Measurements from ENCODE around the gene KLHL35. TPM values are rescaled to one million over a fixed set of nuclear protein-coding genes. Genes with fewer than 3 reads are reported as not detected.

The KLHL35 gene
- total and polyA plus RNA-seq, 5 donors from 2014 or later: 0.31 to 0.78 (median 0.48) TPM; not detected in 1

DNA sequence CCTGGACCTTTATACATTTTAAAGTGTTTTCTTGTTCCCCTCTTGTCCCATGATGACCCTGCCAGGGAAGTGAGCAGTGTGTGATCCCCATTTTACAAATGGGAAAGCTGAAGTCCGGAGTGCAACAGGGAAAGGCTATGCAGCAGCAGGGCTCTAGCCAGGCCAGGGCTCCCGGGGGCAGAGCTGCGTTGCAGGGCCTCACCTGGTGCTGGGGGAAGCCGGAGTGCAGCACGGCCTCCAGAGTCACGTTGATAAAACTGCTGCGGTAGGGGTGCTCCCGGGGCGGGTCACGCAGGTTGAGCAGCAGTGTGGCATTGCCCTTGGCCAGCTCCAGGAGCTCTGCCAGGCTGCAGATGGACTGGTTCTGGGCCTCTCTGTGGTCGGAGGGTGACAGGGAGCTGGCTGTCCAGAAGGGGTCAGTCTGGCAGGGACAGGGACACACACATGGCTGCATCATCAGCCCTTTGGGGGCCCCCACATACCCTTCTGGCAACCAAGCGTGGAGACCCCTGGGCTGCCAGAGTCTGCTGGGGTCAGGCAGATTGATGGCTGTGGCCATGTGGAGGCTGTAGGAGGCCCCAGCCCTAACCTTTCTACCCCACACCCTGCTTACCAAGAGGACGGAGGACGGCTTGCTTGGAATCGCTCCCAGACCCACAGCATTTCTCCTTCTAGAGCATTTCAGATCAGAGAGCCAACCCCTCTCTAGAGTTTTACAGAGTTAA is 9.3 kb upstream of the KLHL35 start:
- ATAC-seq (ENCODE audit: low read depth in 2 of 2) (no peak), DNase-seq (no peak)
- Histone ChIP-seq H3K9me3 (ENCODE audit: control insufficient read depth in 2 of 2, low read length in 2 of 2) (no peaks in the 10 kb centered on the region), H3K36me3 (ENCODE audit: control insufficient read depth, insufficient read depth, low read length) (peaks cover 5% of the 10 kb centered on the region), H3K4me1 (ENCODE audit: control insufficient read depth, insufficient read depth, low read length, poor library complexity, severe bottlenecking) (no peaks in the 10 kb centered on the region), H3K4me3 (ENCODE audit: low read depth, low read length) (no peak overlapping the region), H3K27ac (ENCODE audit: insufficient read depth, low read length, poor library complexity, severe bottlenecking) (no peak overlapping the region), H3K27me3 (ENCODE audit: control insufficient read depth, insufficient read depth, low read length) (no peaks in the 10 kb centered on the region)
- Mint-ChIP-seq H3K4me1 (peaks cover 0 to 4% (median 0%) of the 10 kb centered on the region in 4 donors), H3K4me3 (no peak overlapping the region), H3K27ac (no peak overlapping the region), H3K36me3 (peaks cover 7% of the 10 kb centered on the region), H3K27me3 (no peaks in the 10 kb centered on the region), H3K9me3 (no peaks in the 10 kb centered on the region)

DNA sequence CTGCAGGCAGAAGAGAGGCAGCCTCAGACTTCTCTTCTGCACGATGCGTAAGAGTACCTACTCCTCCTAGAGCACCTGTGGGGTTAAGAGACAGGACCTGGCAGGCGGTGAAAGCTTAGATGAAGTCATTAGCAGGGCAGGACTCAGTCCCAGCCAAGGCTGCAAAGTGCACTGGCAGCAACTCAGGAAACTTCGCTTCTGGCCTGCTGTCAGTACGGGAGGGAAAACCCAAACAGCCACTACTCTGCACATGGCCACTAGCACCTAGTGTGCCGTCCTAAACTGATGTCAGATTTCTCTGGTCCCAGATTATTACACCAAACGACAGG is 8.8 kb upstream of the KLHL35 start:
- no peaks in the 10 kb centered on the region for H3K27me3 Mint-ChIP-seq
- no peak overlapping the region for H3K27ac Mint-ChIP-seq
- no peaks in the 10 kb centered on the region for H3K4me1 ChIP-seq (ENCODE audit: control insufficient read depth, insufficient read depth, low read length, poor library complexity, severe bottlenecking)
- DNase-seq (no peak), ATAC-seq (ENCODE audit: low read depth in 2 of 2) (no peak)
- H3K27ac ChIP-seq (ENCODE audit: insufficient read depth, low read length, poor library complexity, severe bottlenecking): no peak overlapping the region
- no peaks in the 10 kb centered on the region for H3K9me3 Mint-ChIP-seq
- H3K36me3 ChIP-seq (ENCODE audit: control insufficient read depth, insufficient read depth, low read length): peaks cover 4% of the 10 kb centered on the region
- peaks cover 0 to 4% (median 0%) of the 10 kb centered on the region in 4 donors for H3K4me1 Mint-ChIP-seq
- no peak overlapping the region for H3K4me3 ChIP-seq (ENCODE audit: low read depth, low read length)
- no peaks in the 10 kb centered on the region for H3K9me3 ChIP-seq (ENCODE audit: control insufficient read depth in 2 of 2, low read length in 2 of 2)
- peaks cover 7% of the 10 kb centered on the region for H3K36me3 Mint-ChIP-seq
- no peaks in the 10 kb centered on the region for H3K27me3 ChIP-seq (ENCODE audit: control insufficient read depth, insufficient read depth, low read length)
- H3K4me3 Mint-ChIP-seq: no peak overlapping the region

DNA sequence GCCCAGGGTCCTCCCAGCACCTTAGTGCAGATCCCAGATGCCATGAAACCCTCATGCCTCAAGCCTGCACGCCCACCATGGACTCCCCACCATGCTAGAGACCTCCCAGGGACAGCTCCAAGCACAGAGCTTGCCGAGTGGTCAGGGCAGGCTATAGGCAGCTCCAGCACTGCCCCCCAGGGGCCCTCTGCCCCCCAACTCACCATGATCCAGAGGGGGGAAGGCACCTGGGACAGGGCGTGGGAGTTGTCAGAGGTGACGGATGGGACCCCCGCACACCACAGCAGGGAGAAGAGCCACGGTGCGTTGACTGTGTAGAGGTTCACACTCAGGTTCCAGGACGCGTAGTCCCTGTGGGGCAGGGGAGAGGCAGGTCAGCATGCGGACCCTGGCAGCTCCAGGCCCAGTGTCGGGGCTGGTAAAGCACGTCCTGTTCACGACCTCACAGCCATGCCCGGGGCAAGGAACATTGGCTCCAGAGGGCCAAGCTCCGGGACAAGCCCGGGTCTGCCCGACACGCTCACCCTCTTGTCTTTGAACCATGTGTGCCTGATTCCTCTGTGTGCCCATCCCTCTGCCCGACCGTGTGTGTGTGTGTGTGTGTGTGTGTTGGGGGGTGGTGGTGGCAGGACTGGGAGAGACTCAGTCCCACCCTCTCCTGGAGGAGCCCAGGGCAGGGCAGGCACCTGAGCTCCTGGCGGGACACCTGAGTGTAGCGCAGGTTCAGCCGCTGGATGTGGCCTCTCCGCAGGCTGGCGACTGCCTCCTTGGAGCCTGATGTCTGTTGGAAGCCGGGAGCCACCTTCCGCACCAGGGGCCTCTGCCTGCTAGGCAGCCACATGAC is 8.2 kb upstream of the KLHL35 start:
- no peaks in the 10 kb centered on the region for H3K27me3 ChIP-seq (ENCODE audit: control insufficient read depth, insufficient read depth, low read length)
- no peaks in the 10 kb centered on the region for H3K4me1 ChIP-seq (ENCODE audit: control insufficient read depth, insufficient read depth, low read length, poor library complexity, severe bottlenecking)
- peaks cover 4% of the 10 kb centered on the region for H3K36me3 ChIP-seq (ENCODE audit: control insufficient read depth, insufficient read depth, low read length)
- no peak overlapping the region for H3K4me3 ChIP-seq (ENCODE audit: low read depth, low read length)
- H3K27me3 Mint-ChIP-seq: no peaks in the 10 kb centered on the region
- H3K27ac ChIP-seq (ENCODE audit: insufficient read depth, low read length, poor library complexity, severe bottlenecking): no peak overlapping the region
- no peak overlapping the region for H3K27ac Mint-ChIP-seq
- H3K36me3 Mint-ChIP-seq: peaks cover 9% of the 10 kb centered on the region
- DNase-seq (no peak), ATAC-seq (ENCODE audit: low read depth in 2 of 2) (no peak)
- H3K9me3 ChIP-seq (ENCODE audit: control insufficient read depth in 2 of 2, low read length in 2 of 2): no peaks in the 10 kb centered on the region
- H3K4me3 Mint-ChIP-seq: no peak overlapping the region
- H3K9me3 Mint-ChIP-seq: no peaks in the 10 kb centered on the region
- peaks cover 0 to 4% (median 0%) of the 10 kb centered on the region in 4 donors for H3K4me1 Mint-ChIP-seq

DNA sequence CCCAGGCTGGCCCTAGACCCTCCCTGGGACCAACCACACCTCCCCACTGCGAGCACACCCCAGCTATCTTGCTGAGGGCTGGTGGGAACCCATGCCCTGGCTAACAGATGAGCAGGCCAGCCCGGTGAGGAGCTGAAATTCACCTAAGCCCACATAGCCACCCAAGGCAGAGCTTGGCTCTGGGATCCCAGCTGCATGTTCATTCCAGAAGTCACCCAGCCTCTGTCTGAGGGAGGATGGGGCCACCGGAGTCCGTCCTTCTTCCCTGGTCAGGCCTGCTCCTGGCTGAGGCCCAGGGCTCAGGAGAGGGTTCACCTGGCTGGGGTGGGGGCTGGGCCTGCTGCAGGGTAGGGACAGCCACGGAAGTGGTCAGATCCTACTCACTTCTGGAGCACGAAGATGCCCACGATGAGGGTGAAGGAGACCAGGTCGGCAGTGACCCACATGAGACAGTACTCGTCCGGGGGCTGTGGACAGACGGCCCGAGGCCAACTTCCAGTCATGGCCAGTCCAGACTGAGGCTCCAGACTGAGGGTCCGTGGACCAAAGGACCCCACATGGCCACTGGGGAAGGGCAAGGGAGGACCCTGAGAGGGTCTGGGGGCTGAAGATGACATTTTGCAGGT is 6.6 kb upstream of the KLHL35 start:
- Histone ChIP-seq H3K36me3 (ENCODE audit: control insufficient read depth, insufficient read depth, low read length) (peaks cover 11% of the 10 kb centered on the region), H3K4me3 (ENCODE audit: low read depth, low read length) (no peak overlapping the region), H3K4me1 (ENCODE audit: control insufficient read depth, insufficient read depth, low read length, poor library complexity, severe bottlenecking) (no peaks in the 10 kb centered on the region), H3K27me3 (ENCODE audit: control insufficient read depth, insufficient read depth, low read length) (no peaks in the 10 kb centered on the region), H3K9me3 (ENCODE audit: control insufficient read depth in 2 of 2, low read length in 2 of 2) (no peaks in the 10 kb centered on the region), H3K27ac (ENCODE audit: insufficient read depth, low read length, poor library complexity, severe bottlenecking) (no peak overlapping the region)
- Mint-ChIP-seq H3K27me3 (peaks cover 4% of the 10 kb centered on the region), H3K36me3 (peaks cover 18% of the 10 kb centered on the region), H3K9me3 (no peaks in the 10 kb centered on the region), H3K27ac (peak overlapping the region in 1 of 3 donors; percentile 74), H3K4me3 (no peak overlapping the region), H3K4me1 (no peaks in the 10 kb centered on the region)
- no peak for ATAC-seq (ENCODE audit: low read depth in 2 of 2)
- no peak for DNase-seq

DNA sequence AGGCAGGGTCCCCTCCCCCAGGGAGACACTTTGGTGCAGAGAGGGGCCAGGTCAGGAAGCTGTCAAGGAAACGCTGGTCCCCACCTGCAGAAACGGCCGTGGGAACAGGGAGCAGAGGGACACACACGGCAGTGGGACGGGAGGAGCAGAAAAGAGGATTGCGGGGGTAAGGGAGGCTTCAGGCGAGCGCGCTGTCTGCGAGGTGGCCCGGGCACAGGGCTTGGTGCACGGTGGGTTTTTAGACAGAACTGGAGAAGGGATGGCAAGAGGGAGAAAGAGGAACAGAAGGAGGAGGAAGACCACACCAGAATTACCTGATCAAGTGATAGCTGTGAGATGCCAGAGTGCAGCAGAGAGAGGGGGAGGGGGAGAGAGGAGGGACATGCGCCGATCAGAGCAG is 6.0 kb upstream of the KLHL35 start:
- H3K4me3 Mint-ChIP-seq: no peak overlapping the region
- H3K36me3 ChIP-seq (ENCODE audit: control insufficient read depth, insufficient read depth, low read length): peaks cover 11% of the 10 kb centered on the region
- DNase-seq: no peak
- no peaks in the 10 kb centered on the region for H3K4me1 ChIP-seq (ENCODE audit: control insufficient read depth, insufficient read depth, low read length, poor library complexity, severe bottlenecking)
- H3K4me1 Mint-ChIP-seq: no peaks in the 10 kb centered on the region
- H3K4me3 ChIP-seq (ENCODE audit: low read depth, low read length): no peak overlapping the region
- peaks cover 4% of the 10 kb centered on the region for H3K27me3 Mint-ChIP-seq
- no peak overlapping the region for H3K27ac Mint-ChIP-seq
- no peak overlapping the region for H3K27ac ChIP-seq (ENCODE audit: insufficient read depth, low read length, poor library complexity, severe bottlenecking)
- no peaks in the 10 kb centered on the region for H3K27me3 ChIP-seq (ENCODE audit: control insufficient read depth, insufficient read depth, low read length)
- no peak for ATAC-seq (ENCODE audit: low read depth in 2 of 2)
- H3K9me3 Mint-ChIP-seq: no peaks in the 10 kb centered on the region
- H3K9me3 ChIP-seq (ENCODE audit: control insufficient read depth in 2 of 2, low read length in 2 of 2): no peaks in the 10 kb centered on the region
- peaks cover 18% of the 10 kb centered on the region for H3K36me3 Mint-ChIP-seq

DNA sequence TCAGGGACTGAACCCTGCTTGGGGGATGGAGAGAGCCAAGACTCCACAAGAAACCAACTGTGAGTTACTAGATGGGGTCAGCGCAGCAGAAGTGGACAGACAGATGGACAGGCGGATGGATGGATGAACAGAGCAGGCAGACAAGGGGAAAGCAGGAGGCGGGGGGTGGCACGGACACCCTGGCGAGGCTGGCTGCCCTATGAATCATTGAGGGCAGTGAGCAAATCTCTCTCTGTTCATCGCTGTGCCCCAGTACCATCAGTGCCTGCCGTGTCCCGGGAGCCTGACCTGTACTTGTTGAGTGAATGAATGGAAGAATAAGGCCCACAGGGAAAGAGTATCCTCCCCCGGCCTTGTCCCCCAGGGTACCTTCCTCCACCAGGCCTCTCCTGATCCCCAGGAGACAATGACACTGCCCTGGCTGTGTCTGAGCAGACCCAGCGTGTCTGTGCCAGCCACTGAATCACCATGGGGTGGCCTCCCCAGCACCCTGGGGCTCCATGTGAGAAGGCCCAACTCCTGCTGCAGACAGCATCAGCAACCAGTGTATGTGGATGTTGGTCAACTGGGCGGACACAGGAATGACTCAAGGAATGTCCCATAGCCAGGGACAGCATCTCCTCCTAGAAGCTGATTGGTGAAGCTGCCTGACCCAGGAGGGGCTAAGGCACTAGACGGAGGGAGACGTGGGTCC is 5.1 kb upstream of the KLHL35 start:
- peak overlapping the region in 1 of 3 donors; percentile 81 for H3K27ac Mint-ChIP-seq
- H3K9me3 Mint-ChIP-seq: no peaks in the 10 kb centered on the region
- Histone ChIP-seq H3K4me3 (ENCODE audit: low read depth, low read length) (no peak overlapping the region), H3K27ac (ENCODE audit: insufficient read depth, low read length, poor library complexity, severe bottlenecking) (no peak overlapping the region), H3K27me3 (ENCODE audit: control insufficient read depth, insufficient read depth, low read length) (no peaks in the 10 kb centered on the region), H3K36me3 (ENCODE audit: control insufficient read depth, insufficient read depth, low read length) (peaks cover 7% of the 10 kb centered on the region), H3K9me3 (ENCODE audit: control insufficient read depth in 2 of 2, low read length in 2 of 2) (no peaks in the 10 kb centered on the region), H3K4me1 (ENCODE audit: control insufficient read depth, insufficient read depth, low read length, poor library complexity, severe bottlenecking) (no peaks in the 10 kb centered on the region)
- H3K4me3 Mint-ChIP-seq: no peak overlapping the region
- DNase-seq (no peak), ATAC-seq (ENCODE audit: low read depth in 2 of 2) (no peak)
- H3K36me3 Mint-ChIP-seq: peaks cover 18% of the 10 kb centered on the region
- peaks cover 4% of the 10 kb centered on the region for H3K27me3 Mint-ChIP-seq
- H3K4me1 Mint-ChIP-seq: no peaks in the 10 kb centered on the region

DNA sequence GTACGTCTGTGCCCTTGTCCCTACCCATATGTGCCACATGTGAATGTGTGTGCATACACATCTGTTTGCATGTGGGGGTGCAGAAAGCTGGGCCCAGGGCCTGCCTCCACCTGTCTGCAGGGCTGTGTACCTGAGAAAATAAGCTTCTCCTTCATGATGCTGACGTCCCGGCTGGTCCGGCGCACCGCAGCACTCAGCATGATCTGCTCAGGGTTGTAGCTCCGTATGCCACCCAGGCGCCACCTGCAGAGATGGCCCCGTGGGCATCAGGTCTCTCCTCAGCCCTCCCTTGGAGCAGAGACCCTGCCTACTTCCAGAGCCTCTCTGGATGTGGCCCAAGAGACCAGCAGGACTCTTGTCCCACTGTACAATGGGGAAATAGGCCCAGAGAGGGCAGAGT is 3.8 kb upstream of the KLHL35 start:
- H3K4me3 ChIP-seq (ENCODE audit: low read depth, low read length): no peak overlapping the region
- peaks cover 0 to 4% (median under 1%) of the 10 kb centered on the region in 4 donors for H3K4me1 Mint-ChIP-seq
- peaks cover 0 to 2% (median 0%) of the 10 kb centered on the region in 7 donors for H3K9me3 Mint-ChIP-seq
- H3K27me3 ChIP-seq (ENCODE audit: control insufficient read depth, insufficient read depth, low read length): no peaks in the 10 kb centered on the region
- no peaks in the 10 kb centered on the region for H3K9me3 ChIP-seq (ENCODE audit: control insufficient read depth in 2 of 2, low read length in 2 of 2)
- H3K36me3 Mint-ChIP-seq: peaks cover 18% of the 10 kb centered on the region
- peaks cover 7% of the 10 kb centered on the region for H3K36me3 ChIP-seq (ENCODE audit: control insufficient read depth, insufficient read depth, low read length)
- H3K4me1 ChIP-seq (ENCODE audit: control insufficient read depth, insufficient read depth, low read length, poor library complexity, severe bottlenecking): no peaks in the 10 kb centered on the region
- peaks cover 10% of the 10 kb centered on the region for H3K27me3 Mint-ChIP-seq
- H3K4me3 Mint-ChIP-seq: no peak overlapping the region
- no peak overlapping the region for H3K27ac ChIP-seq (ENCODE audit: insufficient read depth, low read length, poor library complexity, severe bottlenecking)
- ATAC-seq (ENCODE audit: low read depth in 2 of 2) (no peak), DNase-seq (no peak)
- no peak overlapping the region for H3K27ac Mint-ChIP-seq

All from CD4-positive, CD25-positive, alpha-beta regulatory T cell (primary cell).